Measurements from ENCODE around the gene RBM12.

Gene RBM12

GRCh38 chr20:35620818-35621559 lies 43.7 kb downstream of the RBM12 start:
- DNase-seq (ENCODE audit: low spot score) = no peak

DNA sequence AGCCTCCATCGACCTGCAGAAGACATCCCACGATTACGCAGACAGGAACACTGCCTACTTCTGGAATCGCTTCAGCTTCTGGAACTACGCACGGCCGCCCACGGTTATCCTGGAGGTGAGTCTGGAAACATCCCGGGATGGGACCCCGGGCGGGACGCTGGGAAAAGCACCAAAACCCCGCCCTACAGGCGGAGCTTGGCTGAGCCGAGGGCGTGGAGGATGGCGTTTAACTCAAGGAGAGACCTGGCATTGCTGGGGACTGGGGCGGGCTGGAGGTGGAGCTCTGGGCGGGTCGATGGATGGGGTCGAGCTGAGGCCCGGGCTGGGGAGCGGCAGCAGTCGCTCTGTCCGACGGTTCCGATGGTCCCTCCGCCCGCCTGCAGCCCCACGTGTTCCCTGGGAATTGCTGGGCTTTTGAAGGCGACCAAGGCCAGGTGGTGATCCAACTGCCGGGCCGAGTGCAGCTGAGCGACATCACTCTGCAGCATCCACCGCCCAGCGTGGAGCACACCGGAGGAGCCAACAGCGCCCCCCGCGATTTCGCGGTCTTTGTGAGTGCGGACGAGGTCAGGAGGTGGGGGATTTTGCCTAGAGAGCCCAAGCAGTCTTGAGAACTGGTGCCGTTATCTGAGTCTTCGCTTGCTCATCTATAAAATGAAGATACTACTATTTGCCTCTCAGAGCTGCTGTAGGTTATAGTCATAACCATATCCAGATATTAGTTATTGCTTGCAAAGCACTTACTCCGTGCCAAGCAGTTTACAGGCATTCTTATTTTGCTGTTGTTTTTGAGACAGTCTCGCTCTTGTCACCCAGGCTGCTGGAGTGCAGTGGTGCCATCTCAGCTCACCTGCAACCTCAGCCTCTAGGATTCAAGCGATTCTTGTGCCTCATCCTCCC lies 45.3 kb downstream of the RBM12 start:
- no peak for DNase-seq (ENCODE audit: low spot score)

DNA sequence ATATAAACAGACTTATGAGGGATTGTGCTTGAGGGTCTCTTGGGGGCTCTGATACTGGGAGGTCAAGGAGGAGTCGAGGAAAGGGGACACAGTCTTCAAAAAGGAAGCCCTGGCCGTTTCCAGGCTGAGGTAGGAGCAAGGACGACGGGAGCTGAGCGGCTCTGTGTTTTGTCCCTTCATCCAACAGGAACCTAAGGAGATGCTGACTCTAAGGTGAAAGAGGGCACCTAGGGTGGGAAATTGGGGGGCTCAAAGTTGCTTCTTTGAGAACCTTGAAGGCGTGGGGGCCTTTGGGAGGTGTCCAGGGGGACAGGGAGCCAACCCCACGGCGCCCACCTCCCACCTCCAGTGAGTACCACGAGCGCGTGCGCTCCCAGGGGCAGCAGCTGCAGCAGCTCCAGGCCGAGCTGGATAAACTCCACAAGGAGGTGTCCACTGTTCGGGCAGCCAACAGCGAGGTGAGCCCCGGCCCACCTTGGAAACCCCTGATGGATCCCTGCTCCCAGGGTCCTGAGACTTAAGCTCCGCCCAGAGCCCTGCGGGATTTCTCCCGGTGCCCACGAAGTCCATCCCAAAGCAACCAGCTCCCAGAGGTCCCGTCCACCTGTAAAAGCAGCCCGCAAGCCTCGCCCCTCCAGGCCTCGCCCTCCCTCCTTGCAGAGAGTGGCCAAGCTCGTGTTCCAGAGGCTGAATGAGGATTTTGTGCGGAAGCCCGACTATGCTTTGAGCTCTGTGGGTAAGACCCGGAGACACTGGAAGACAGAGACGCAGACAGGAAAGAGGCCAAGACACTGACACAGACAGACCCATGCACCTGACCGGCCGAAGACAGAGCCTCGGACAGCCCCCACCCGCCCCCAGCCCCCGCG lies 46.2 kb downstream of the RBM12 start:
- no peak for DNase-seq (ENCODE audit: low spot score)

- DNase-seq (ENCODE audit: low spot score) = no peak
These were observed 47.1 kb downstream of the RBM12 start for GRCh38 chr20:35617397-35618262.

DNA sequence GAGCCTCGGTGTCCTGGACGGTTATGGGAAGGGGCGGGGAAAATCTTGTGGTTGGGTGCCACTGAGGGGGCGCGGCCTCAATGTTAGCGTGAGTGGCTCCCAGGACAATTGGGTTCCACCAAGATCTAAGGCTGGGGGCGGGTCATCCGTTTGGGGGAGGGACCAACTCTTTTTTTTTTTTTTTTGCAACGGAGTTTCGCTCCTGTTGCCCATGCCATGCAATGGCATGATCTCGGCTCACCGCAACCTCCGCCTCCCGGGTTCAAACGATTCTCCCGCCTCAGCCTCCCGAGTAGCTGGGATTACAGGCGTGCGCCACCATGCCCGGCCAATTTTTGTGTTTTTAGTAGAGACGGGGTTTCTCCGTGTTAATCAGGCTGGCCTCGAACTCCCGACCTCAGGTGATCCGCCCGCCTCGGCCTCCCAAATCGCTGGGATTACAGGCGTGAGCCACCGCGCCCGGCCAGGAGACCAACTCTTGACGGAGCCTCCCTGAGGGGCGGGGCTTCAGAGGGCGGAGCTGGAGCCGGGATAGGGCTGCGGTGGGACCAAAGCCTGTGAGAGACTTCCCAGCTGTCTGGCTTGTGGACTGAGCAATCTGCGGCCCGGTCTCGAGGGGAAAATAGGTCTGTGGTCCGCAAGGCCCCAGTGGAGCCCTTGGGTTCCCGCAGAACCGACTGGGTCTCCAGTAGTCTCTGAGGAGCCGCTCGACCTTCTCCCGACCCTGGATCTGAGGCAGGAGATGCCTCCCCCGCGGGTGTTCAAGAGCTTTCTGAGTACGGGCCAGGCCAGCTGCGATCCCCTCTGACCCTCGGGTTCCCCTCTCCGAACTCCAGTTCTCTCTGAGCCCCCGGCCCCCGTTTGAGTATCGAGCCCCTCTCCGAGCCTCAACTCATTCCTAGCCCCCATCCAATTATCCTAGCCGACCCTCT lies 48.0 kb downstream of the RBM12 start:
- no peak for DNase-seq (ENCODE audit: low spot score)

GRCh38 chr20:35615667-35616464 lies 48.8 kb downstream of the RBM12 start, which contains the start of gene SPAG4:
SPAG4 (plus strand) TSS chr20:35615829; CDS start chr20:35616004, 175 bp downstream.
- DNase-seq (ENCODE audit: low spot score) = peak; percentile 89

DNA sequence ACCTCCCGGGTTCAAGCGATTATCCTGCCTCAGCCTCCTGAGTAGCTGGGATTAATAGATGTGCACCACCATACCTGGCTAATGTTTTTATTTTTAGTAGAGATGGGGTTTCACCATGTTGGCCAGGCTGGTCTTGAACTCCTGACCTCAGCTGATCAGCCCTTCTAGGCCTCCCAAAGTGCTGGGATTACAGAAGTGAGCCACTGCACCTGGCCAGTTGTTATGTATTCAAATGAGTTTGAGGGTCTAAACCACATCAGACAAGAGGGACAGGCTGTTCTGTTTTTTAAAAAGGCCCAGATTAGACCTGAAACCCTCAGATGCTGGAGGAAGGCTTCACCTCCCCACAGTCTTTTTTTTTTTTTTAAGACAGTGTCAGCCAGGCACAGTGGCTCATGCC lies 53.2 kb downstream of the RBM12 start:
- DNase-seq (ENCODE audit: low spot score) = no peak

GRCh38 chr20:35610833-35611427 lies 53.8 kb downstream of the RBM12 start:
- no peak for DNase-seq (ENCODE audit: low spot score)

- DNase-seq (ENCODE audit: low spot score) = no peak
These were observed 57.5 kb downstream of the RBM12 start for GRCh38 chr20:35607003-35607735.

DNA sequence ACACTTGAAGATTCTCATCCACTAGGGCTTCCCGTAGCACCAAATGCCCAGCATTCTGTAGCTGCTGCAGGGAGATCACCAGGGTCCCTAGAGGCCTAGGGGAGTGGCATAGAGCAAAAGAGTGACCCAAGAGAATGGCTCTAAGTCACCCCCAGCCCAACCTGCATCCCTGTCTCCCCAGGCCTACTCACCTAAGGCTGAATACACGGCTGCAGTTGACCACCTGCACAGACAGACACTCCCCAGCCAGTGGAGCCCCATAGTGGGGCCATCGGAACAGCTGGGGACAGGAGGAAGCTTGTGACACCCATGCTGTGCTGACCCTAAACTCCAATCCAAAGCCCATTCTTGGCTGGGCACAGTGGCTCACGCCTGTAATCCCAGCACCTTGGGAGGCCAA lies 58.6 kb downstream of the RBM12 start:
- no peak for DNase-seq (ENCODE audit: low spot score)

DNA sequence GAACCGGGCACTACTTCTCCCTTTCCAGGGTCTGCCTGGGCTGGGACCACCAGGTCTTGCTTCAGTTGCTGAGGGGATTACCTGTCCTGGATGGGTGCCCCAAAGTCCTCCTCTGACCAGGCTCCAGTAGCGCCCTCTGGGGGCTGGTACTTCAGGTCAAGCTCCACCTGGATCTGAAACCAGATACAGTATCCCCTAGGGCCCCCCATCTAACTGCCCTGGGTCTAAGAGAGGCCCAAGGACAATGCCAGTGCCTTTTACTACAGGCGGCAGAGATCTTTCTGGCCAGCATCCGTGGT lies 60.3 kb downstream of the RBM12 start:
- DNase-seq (ENCODE audit: low spot score) = no peak

- no peak for DNase-seq (ENCODE audit: low spot score)
These were observed 60.8 kb downstream of the RBM12 start for GRCh38 chr20:35603695-35604448.

DNA sequence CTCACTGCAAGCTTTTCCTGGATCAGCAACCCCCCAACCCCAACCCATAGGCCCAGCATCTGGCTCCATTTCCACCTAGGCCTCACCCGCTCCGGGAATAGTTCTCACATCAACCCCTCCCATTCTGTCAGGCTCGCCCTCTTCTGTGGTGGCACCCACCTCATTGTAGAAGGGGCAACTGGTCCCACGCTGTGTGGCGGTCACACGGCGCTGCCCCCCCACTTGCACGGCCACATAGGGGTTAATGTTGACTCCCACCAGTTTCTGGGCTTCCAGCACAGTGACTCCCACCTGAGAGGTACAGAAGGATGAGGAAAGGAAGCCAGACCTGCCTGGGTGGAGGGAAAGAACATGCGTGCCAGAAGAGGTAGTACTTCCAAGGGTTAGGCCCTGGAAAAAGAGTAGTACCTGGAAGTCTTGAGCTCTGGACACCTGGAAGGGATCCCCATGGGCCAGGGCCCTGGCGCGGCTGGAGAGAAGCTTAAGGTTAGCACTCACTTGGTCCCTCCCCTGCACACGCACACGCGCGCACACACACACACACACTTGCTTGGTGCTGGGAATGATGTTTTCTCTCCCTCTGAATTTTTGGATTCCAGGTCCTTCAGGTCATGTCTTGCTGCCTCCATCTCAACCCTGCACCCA lies 61.7 kb downstream of the RBM12 start:
- DNase-seq (ENCODE audit: low spot score) = no peak

DNA sequence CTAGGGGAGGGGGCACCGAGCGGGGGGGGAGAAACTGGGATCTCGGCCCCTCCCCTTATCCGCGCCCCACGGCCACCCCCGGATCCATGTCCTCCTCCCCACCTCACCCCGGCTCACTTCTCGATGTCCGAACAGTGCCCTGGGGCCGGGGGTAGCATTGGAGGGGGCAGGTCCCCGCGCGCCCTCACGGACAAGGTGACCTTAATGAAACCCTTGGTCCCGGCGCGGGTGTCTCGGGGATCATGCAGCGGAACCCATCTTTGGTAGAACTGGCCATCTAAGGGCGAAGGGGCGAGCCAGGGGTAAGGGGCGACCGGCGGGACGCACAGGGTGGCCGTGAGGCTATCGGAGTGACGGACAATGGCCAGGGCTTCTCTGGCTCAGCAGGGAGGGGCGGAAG lies 62.7 kb downstream of the RBM12 start:
- DNase-seq (ENCODE audit: low spot score) = no peak

GRCh38 chr20:35600993-35601973 lies 63.4 kb downstream of the RBM12 start:
- no peak for DNase-seq (ENCODE audit: low spot score)
